ENCODE results near the gene PDE1A. TPM values are rescaled to one million over a fixed set of nuclear protein-coding genes. Genes with fewer than 3 reads are reported as not detected.

The PDE1A gene
- total and polyA plus RNA-seq, 8 donors: 0.58 to 33.6 (median 12.9) TPM; not detected in 1

- WGBS, 5 donors: 85 to 95% (median 91%) methylated on average over 3 of the region's 3 CpGs
Measured at GRCh38 chr2:182163878-182164277, 263.0 kb downstream of the PDE1A start.

DNA sequence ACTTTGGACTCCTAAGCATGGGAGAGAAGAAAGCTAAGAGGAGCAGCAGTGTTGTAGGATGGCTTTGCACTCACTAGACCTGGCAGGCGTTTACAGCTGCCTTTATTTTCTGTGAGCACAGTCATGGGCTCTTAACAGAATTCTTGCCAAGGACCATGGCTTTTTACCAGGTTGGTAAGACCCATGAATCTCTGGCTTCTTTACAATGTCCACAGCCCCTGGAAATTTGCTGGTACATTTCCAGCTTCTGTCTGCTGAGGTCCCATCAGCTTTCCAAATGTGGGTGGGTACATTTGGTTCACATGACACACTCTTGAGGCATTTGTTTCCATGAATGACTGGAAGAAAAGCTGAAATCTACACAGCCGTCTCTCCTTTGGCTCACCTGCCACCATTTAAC is 278.5 kb downstream of the PDE1A start:
- Histone ChIP-seq H3K27me3 (no peaks in the 10 kb centered on the region), H3K27ac (no peak overlapping the region), H3K4me3 (no peak overlapping the region), H3K4me1 (no peaks in the 10 kb centered on the region), H3K36me3 (no peaks in the 10 kb centered on the region), H3K9me3 (no peaks in the 10 kb centered on the region)
- DNase-seq: no peak
- WGBS, 5 donors: 20 to 48% (median 31%) methylated on average over 2 of the region's 2 CpGs
- TF ChIP-seq EP300 (IDR thresholded peaks at IDR 0.05) (no peak), CTCF (IDR thresholded peaks at IDR 0.05) (no peak), POLR2AphosphoS5 (IDR thresholded peaks at IDR 0.05) (no peak), POLR2A (IDR thresholded peaks at IDR 0.05) (no peak)
- intact Hi-C loops (cut with DNase I; ENCODE audit: low total_unique reads): no loop called here

More at GRCh38 chr2:182163878-182164277, 263.0 kb downstream of the PDE1A start:
- Histone ChIP-seq H3K9me3 (no peaks in the 10 kb centered on the region), H3K27ac (no peak overlapping the region), H3K27me3 (no peaks in the 10 kb centered on the region), H3K4me1 (no peaks in the 10 kb centered on the region), H3K36me3 (no peaks in the 10 kb centered on the region), H3K4me3 (no peak overlapping the region)
- intact Hi-C loops (cut with DNase I; ENCODE audit: low total_unique reads): no loop called here
- TF ChIP-seq EP300 (IDR thresholded peaks at IDR 0.05): no peak
- no peak for TF ChIP-seq POLR2A (IDR thresholded peaks at IDR 0.05)
- no peak for TF ChIP-seq CTCF (IDR thresholded peaks at IDR 0.05)
- no peak for TF ChIP-seq POLR2AphosphoS5 (IDR thresholded peaks at IDR 0.05)
- DNase-seq: no peak

DNA sequence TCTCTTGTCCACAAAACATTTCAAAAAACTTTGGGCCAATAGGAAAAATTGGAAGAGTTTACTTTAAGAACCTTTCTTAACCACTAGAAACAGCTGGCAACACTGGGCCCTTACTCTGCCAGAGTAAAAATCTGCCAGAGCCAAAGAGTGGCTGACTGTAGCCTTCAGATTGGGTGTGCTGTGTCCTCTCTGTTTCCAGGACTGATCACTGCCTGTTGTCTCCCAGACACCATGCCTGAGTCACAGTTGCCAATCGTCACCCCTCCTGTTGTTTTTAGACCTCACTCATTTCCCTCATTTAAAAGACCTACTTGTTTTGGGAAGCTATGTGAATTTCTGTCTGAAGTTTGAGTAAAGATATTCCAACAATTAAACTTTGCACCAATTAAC is 282.1 kb downstream of the PDE1A start:
- DNase-seq: peak in 1 of 2 donors; percentile 10
- H3K4me1 ChIP-seq: no peaks in the 10 kb centered on the region
- H3K4me3 ChIP-seq: no peak overlapping the region
- H3K27me3 ChIP-seq: no peaks in the 10 kb centered on the region
- H3K36me3 ChIP-seq: no peaks in the 10 kb centered on the region
- H3K9me3 ChIP-seq: no peaks in the 10 kb centered on the region
- TF ChIP-seq POLR2A (IDR thresholded peaks at IDR 0.05): no peak
- TF ChIP-seq EP300 (IDR thresholded peaks at IDR 0.05): no peak
- TF ChIP-seq POLR2AphosphoS5 (IDR thresholded peaks at IDR 0.05): no peak
- TF ChIP-seq CTCF (IDR thresholded peaks at IDR 0.05): no peak
- intact Hi-C loops (cut with DNase I; ENCODE audit: low total_unique reads): no loop called here
- no peak overlapping the region for H3K27ac ChIP-seq
- 56 to 71% (median 68%) methylated on average over 1 of the region's 1 CpG for WGBS, 5 donors

- Histone ChIP-seq H3K4me3 (no peak overlapping the region), H3K36me3 (no peaks in the 10 kb centered on the region), H3K9me3 (no peaks in the 10 kb centered on the region), H3K4me1 (no peaks in the 10 kb centered on the region), H3K27me3 (no peaks in the 10 kb centered on the region), H3K27ac (no peak overlapping the region)
- WGBS, 5 donors: 58 to 66% (median 62%) methylated on average over 7 of the region's 7 CpGs
- DNase-seq: no peak
- intact Hi-C loops (cut with DNase I; ENCODE audit: low total_unique reads): no loop called here
- TF ChIP-seq POLR2A (IDR thresholded peaks at IDR 0.05) (no peak), CTCF (IDR thresholded peaks at IDR 0.05) (no peak), POLR2AphosphoS5 (IDR thresholded peaks at IDR 0.05) (no peak), EP300 (IDR thresholded peaks at IDR 0.05) (no peak)
Measured at GRCh38 chr2:182144041-182144775, 282.6 kb downstream of the PDE1A start.

All from stomach (tissue), 9 donors.